Calu3 (cell line): Measurements from ENCODE around the gene CHERP. TPM values are rescaled to one million over a fixed set of nuclear protein-coding genes. Genes with fewer than 3 reads are reported as not detected.
A peak's percentile ranks its signal among the peaks of the same experiment; 100 is the strongest.

Experiments
- BruUV-seq: library from RNA; stranded (reverse); fragments of 400-500 nt; replicated peaks from 2 replicates; lab custom pipeline; 2021; lab: Mats Ljungman, UMichigan
- CTCF ChIA-PET: fragments of 300-600 bp; sonication (Branson Sonifier 250); formaldehyde crosslinking; loops from one replicate; lab custom pipeline; 2022; ENCODE audit warnings: antibody characterized with exemption; lab: Charles Lee
- DNase-seq: peaks from one replicate; pipeline ENCODE4 v3.0.0; 2022
- H3K27ac Mint-ChIP-seq: one replicate; pipeline ENCODE4 v1.8.0; 2022; ENCODE audit warnings: mixed read lengths; ENCODE audit not compliant: unreplicated experiment
- H3K27me3 Mint-ChIP-seq: one replicate; pipeline ENCODE4 v1.8.0; 2022; ENCODE audit warnings: mixed read lengths; ENCODE audit not compliant: unreplicated experiment
- H3K36me3 Mint-ChIP-seq: one replicate; pipeline ENCODE4 v1.8.0; 2022; ENCODE audit warnings: mild to moderate bottlenecking, moderate library complexity, mixed read lengths; ENCODE audit not compliant: insufficient read depth, unreplicated experiment
- H3K4me1 Mint-ChIP-seq: one replicate; pipeline ENCODE4 v1.8.0; 2022; ENCODE audit warnings: mild to moderate bottlenecking, low read depth, mixed read lengths; ENCODE audit not compliant: unreplicated experiment
- H3K4me3 Mint-ChIP-seq: one replicate; pipeline ENCODE4 v1.8.0; 2022; ENCODE audit warnings: mild to moderate bottlenecking, low read depth, moderate library complexity, mixed read lengths; ENCODE audit not compliant: unreplicated experiment
- H3K9me3 Mint-ChIP-seq: one replicate; pipeline ENCODE4 v1.8.0; 2022; ENCODE audit warnings: low read depth, mixed read lengths; ENCODE audit not compliant: unreplicated experiment
- CTCF ChIP-seq: fragments of 200-600 bp; IDR thresholded peaks from one replicate; pipeline ENCODE4 v1.8.0; 2022; ENCODE audit warnings: antibody characterized with exemption; ENCODE audit not compliant: unreplicated experiment
- intact Hi-C: fragments of 100-400 bp; cut with micrococcal nuclease; formaldehyde crosslinking; loops from one replicate; pipeline ENCODE4 v1.10.0; 2022; ENCODE audit not compliant: unreplicated experiment
- total RNA-seq: library from RNA; stranded (reverse); gene quantifications from 2 replicates; pipeline ENCODE4 v1.2.3, GENCODE V29; 2022

The CHERP gene
- total RNA-seq, 1 experiment from 2014 or later = 49.3 TPM

GRCh38 chr19:16520074-16520973, 21.9 kb downstream of the CHERP start:
- DNase-seq = no peak
- Mint-ChIP-seq H3K4me1 (no peaks in the 10 kb centered on the region), H3K27ac (no peak overlapping the region), H3K36me3 (peaks cover 45% of the 10 kb centered on the region), H3K4me3 (no peak overlapping the region), H3K27me3 (no peaks in the 10 kb centered on the region), H3K9me3 (no peaks in the 10 kb centered on the region)
- intact Hi-C loops = no loop called here
- CTCF ChIA-PET = no interaction called here
- TF ChIP-seq CTCF = no peak
- no TSS peak for BruUV-seq

- Mint-ChIP-seq H3K4me1 (no peaks in the 10 kb centered on the region), H3K9me3 (no peaks in the 10 kb centered on the region), H3K27me3 (no peaks in the 10 kb centered on the region), H3K36me3 (peaks cover 40% of the 10 kb centered on the region), H3K4me3 (no peak overlapping the region), H3K27ac (no peak overlapping the region)
- no peak for TF ChIP-seq CTCF
- intact Hi-C loops = no loop called here
- no TSS peak for BruUV-seq
- CTCF ChIA-PET = no interaction called here
- DNase-seq = no peak
These were observed 23.0 kb downstream of the CHERP start for GRCh38 chr19:16519230-16519687.

- CTCF ChIA-PET = no interaction called here
- intact Hi-C loops = no loop called here
- Mint-ChIP-seq H3K9me3 (no peaks in the 10 kb centered on the region), H3K4me1 (no peaks in the 10 kb centered on the region), H3K27ac (no peak overlapping the region), H3K4me3 (no peak overlapping the region), H3K27me3 (no peaks in the 10 kb centered on the region), H3K36me3 (peaks cover 40% of the 10 kb centered on the region)
- no peak for DNase-seq
- TF ChIP-seq CTCF = no peak
- BruUV-seq = no TSS peak
These were observed 23.6 kb downstream of the CHERP start for GRCh38 chr19:16518483-16519229.

DNA sequence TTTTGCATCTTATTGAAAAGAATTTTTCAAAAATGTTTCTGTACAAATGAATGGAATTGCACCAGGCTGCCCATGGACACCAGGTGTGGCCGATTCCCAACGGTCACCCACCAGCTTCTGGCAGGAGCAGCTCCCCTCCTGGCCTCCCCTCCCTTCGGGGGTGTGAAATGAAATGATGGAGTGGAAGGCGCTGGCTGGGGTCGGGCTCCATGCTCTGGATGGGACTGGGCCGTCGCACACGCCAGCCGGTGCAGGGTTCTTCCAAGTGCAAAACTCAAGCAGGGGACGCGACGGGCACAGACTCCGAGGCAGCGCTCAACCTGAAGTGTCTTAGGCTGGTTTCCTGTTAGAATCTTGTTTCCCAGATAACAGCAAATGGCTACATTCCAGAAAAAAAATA, 24.2 kb downstream of the CHERP start:
- DNase-seq = no peak
- H3K4me3 Mint-ChIP-seq = no peak overlapping the region
- CTCF ChIA-PET = no interaction called here
- intact Hi-C loops = no loop called here
- H3K4me1 Mint-ChIP-seq = no peaks in the 10 kb centered on the region
- TF ChIP-seq CTCF = no peak
- no peaks in the 10 kb centered on the region for H3K9me3 Mint-ChIP-seq
- H3K36me3 Mint-ChIP-seq = peaks cover 40% of the 10 kb centered on the region
- no peaks in the 10 kb centered on the region for H3K27me3 Mint-ChIP-seq
- no peak overlapping the region for H3K27ac Mint-ChIP-seq
- TSS peak; percentile 72 for BruUV-seq
